SJSA1 (cell line): ENCODE measurements around the gene ZDHHC11. TPM values are rescaled to one million over a fixed set of nuclear protein-coding genes. Genes with fewer than 3 reads are reported as not detected.

Experiments used
- DNase-seq, 2 experiments: peaks; one replicate each; pipeline ENCODE4 v3.0.0-alpha.2; 2015 to 2020; ENCODE audit warnings: low spot score in 2 of 2, low read depth in 1 of 2
- H3K27ac ChIP-seq: fragments of 250-450 bp; sonication (Bioruptor Pico); 2 replicates; pipeline ENCODE4 v1.5.1; 2020; ENCODE audit warnings: mild to moderate bottlenecking, moderate library complexity
- H3K27me3 ChIP-seq: fragments of 250-450 bp; sonication (Bioruptor Pico); replicated peaks from 2 replicates; pipeline ENCODE4 v1.5.1; 2020; ENCODE audit warnings: mild to moderate bottlenecking, moderate library complexity
- H3K36me3 ChIP-seq: fragments of 250-450 bp; sonication (Bioruptor Pico); 2 replicates; pipeline ENCODE4 v1.5.1; 2020; ENCODE audit warnings: mild to moderate bottlenecking
- H3K4me1 ChIP-seq: fragments of 250-450 bp; sonication (Bioruptor Pico); replicated peaks from 2 replicates; pipeline ENCODE4 v1.6.1; 2021; ENCODE audit warnings: mild to moderate bottlenecking
- H3K4me3 ChIP-seq: fragments of 250-450 bp; sonication (Bioruptor Pico); 2 replicates; pipeline ENCODE4 v1.5.1; 2020; ENCODE audit warnings: mild to moderate bottlenecking
- H3K9me3 ChIP-seq: fragments of 250-450 bp; sonication (Bioruptor Pico); replicated peaks from 2 replicates; pipeline ENCODE4 v1.5.1; 2020; ENCODE audit warnings: mild to moderate bottlenecking
- total RNA-seq: library from RNA; depleted of rRNA; stranded (reverse); fragments of >200 nt; shearing (Covaris generic); gene quantifications from 2 replicates; pipeline ENCODE4 v1.2.3, GENCODE V29; 2014

Gene ZDHHC11
- total RNA-seq, 1 experiment from 2014 or later: 0.05 TPM

GRCh38 chr5:871596-872298, 21.0 kb upstream of the ZDHHC11 start:
- Histone ChIP-seq H3K4me1 (no peaks in the 10 kb centered on the region), H3K9me3 (no peaks in the 10 kb centered on the region), H3K27me3 (no peaks in the 10 kb centered on the region), H3K36me3 (peaks cover 100% of the 10 kb centered on the region), H3K27ac (no peak overlapping the region), H3K4me3 (no peak overlapping the region)
- DNase-seq: no peak

GRCh38 chr5:870956-871355, 20.2 kb upstream of the ZDHHC11 start:
- H3K27me3 ChIP-seq: no peaks in the 10 kb centered on the region
- no peak overlapping the region for H3K4me3 ChIP-seq
- H3K27ac ChIP-seq: no peak overlapping the region
- peaks cover 100% of the 10 kb centered on the region for H3K36me3 ChIP-seq
- DNase-seq: no peak
- no peaks in the 10 kb centered on the region for H3K4me1 ChIP-seq
- no peaks in the 10 kb centered on the region for H3K9me3 ChIP-seq

- H3K9me3 ChIP-seq: no peaks in the 10 kb centered on the region
- no peaks in the 10 kb centered on the region for H3K27me3 ChIP-seq
- DNase-seq: no peak
- no peak overlapping the region for H3K27ac ChIP-seq
- H3K4me3 ChIP-seq: no peak overlapping the region
- no peaks in the 10 kb centered on the region for H3K4me1 ChIP-seq
- H3K36me3 ChIP-seq: peaks cover 100% of the 10 kb centered on the region
Measured at GRCh38 chr5:868428-869135, 17.8 kb upstream of the ZDHHC11 start.

- Histone ChIP-seq H3K9me3 (no peaks in the 10 kb centered on the region), H3K4me3 (no peak overlapping the region)
Measured at GRCh38 chr5:867300-867870, 16.6 kb upstream of the ZDHHC11 start.

GRCh38 chr5:865771-866170, 15.0 kb upstream of the ZDHHC11 start:
- no peak for DNase-seq
- H3K4me1 ChIP-seq: no peaks in the 10 kb centered on the region
- no peaks in the 10 kb centered on the region for H3K9me3 ChIP-seq
- no peaks in the 10 kb centered on the region for H3K27me3 ChIP-seq
- H3K27ac ChIP-seq: no peak overlapping the region
- H3K4me3 ChIP-seq: no peak overlapping the region
- peaks cover 97% of the 10 kb centered on the region for H3K36me3 ChIP-seq

More at GRCh38 chr5:867300-867870, 16.6 kb upstream of the ZDHHC11 start:
- H3K27me3 ChIP-seq: no peaks in the 10 kb centered on the region
- H3K36me3 ChIP-seq: peaks cover 100% of the 10 kb centered on the region
- no peak for DNase-seq
- no peak overlapping the region for H3K27ac ChIP-seq
- no peaks in the 10 kb centered on the region for H3K4me1 ChIP-seq

- no peak overlapping the region for H3K4me3 ChIP-seq
- H3K27me3 ChIP-seq: no peaks in the 10 kb centered on the region
- no peaks in the 10 kb centered on the region for H3K4me1 ChIP-seq
- no peaks in the 10 kb centered on the region for H3K9me3 ChIP-seq
- peaks cover 90% of the 10 kb centered on the region for H3K36me3 ChIP-seq
- DNase-seq: no peak
- H3K27ac ChIP-seq: no peak overlapping the region
Measured at GRCh38 chr5:865168-865521, 14.4 kb upstream of the ZDHHC11 start.

GRCh38 chr5:864492-865167, 13.8 kb upstream of the ZDHHC11 start:
- DNase-seq: no peak
- H3K27ac ChIP-seq: no peak overlapping the region

GRCh38 chr5:863244-863805, 12.5 kb upstream of the ZDHHC11 start:
- H3K27ac ChIP-seq: no peak overlapping the region
- no peaks in the 10 kb centered on the region for H3K27me3 ChIP-seq
- no peak for DNase-seq
- H3K4me3 ChIP-seq: no peak overlapping the region
- no peaks in the 10 kb centered on the region for H3K9me3 ChIP-seq
- peaks cover 77% of the 10 kb centered on the region for H3K36me3 ChIP-seq
- H3K4me1 ChIP-seq: no peaks in the 10 kb centered on the region

More at GRCh38 chr5:864492-865167, 13.8 kb upstream of the ZDHHC11 start:
- no peak overlapping the region for H3K4me3 ChIP-seq
- H3K36me3 ChIP-seq: peaks cover 87% of the 10 kb centered on the region
- H3K9me3 ChIP-seq: no peaks in the 10 kb centered on the region
- H3K4me1 ChIP-seq: no peaks in the 10 kb centered on the region
- no peaks in the 10 kb centered on the region for H3K27me3 ChIP-seq

GRCh38 chr5:862367-863243, 11.8 kb upstream of the ZDHHC11 start:
- DNase-seq: no peak
- Histone ChIP-seq H3K27ac (no peak overlapping the region), H3K9me3 (no peaks in the 10 kb centered on the region)

GRCh38 chr5:861442-862366, 10.9 kb upstream of the ZDHHC11 start:
- peaks cover 61% of the 10 kb centered on the region for H3K36me3 ChIP-seq

More at GRCh38 chr5:862367-863243, 11.8 kb upstream of the ZDHHC11 start:
- Histone ChIP-seq H3K27me3 (no peaks in the 10 kb centered on the region), H3K36me3 (peaks cover 70% of the 10 kb centered on the region), H3K4me3 (no peak overlapping the region), H3K4me1 (no peaks in the 10 kb centered on the region)

GRCh38 chr5:860506-861150, 9.8 kb upstream of the ZDHHC11 start:
- Histone ChIP-seq H3K9me3 (no peaks in the 10 kb centered on the region), H3K27me3 (no peaks in the 10 kb centered on the region), H3K36me3 (peaks cover 50% of the 10 kb centered on the region), H3K4me1 (no peaks in the 10 kb centered on the region), H3K4me3 (no peak overlapping the region), H3K27ac (no peak overlapping the region)
- no peak for DNase-seq

More at GRCh38 chr5:861442-862366, 10.9 kb upstream of the ZDHHC11 start:
- Histone ChIP-seq H3K27me3 (no peaks in the 10 kb centered on the region), H3K27ac (no peak overlapping the region), H3K9me3 (no peaks in the 10 kb centered on the region), H3K4me1 (no peaks in the 10 kb centered on the region), H3K4me3 (no peak overlapping the region)
- no peak for DNase-seq

GRCh38 chr5:859798-860296, 9.1 kb upstream of the ZDHHC11 start:
- no peak overlapping the region for H3K27ac ChIP-seq
- no peaks in the 10 kb centered on the region for H3K4me1 ChIP-seq
- no peak overlapping the region for H3K4me3 ChIP-seq
- no peaks in the 10 kb centered on the region for H3K27me3 ChIP-seq
- H3K36me3 ChIP-seq: peaks cover 42% of the 10 kb centered on the region
- DNase-seq: no peak
- H3K9me3 ChIP-seq: no peaks in the 10 kb centered on the region
